ENCODE results near the gene BOD1L2. TPM values are rescaled to one million over a fixed set of nuclear protein-coding genes. Genes with fewer than 3 reads are reported as not detected.

BOD1L2 gene
- total RNA-seq, 1 experiment from 2014 or later = not detected

GRCh38 chr18:57116598-57117132 lies 30.2 kb upstream of the BOD1L2 start:
- DNase-seq (ENCODE audit: unreplicated experiment) = no peak
- CTCF ChIA-PET = interaction anchor here (0.6 kb wide), 1 partner anchor 249 kb away, joined by 4 read pairs; no protein-coding TSS in a partner anchor
- intact Hi-C loops (cut with micrococcal nuclease) = no loop called here
- TF ChIP-seq CTCF (IDR thresholded peaks at IDR 0.05; ENCODE audit: unreplicated experiment) = no peak
- POLR2A ChIA-PET = interaction anchor here (0.6 kb wide), 1 partner anchor 25 kb away, joined by 4 read pairs; no protein-coding TSS in a partner anchor
- Mint-ChIP-seq H3K4me1 (ENCODE audit: insufficient read depth, unreplicated experiment) (no peaks in the 10 kb centered on the region), H3K4me3 (ENCODE audit: unreplicated experiment) (no peak overlapping the region), H3K36me3 (ENCODE audit: insufficient read depth, unreplicated experiment) (no peaks in the 10 kb centered on the region), H3K27ac (ENCODE audit: low read depth, unreplicated experiment) (no peak overlapping the region), H3K27me3 (ENCODE audit: insufficient read depth, unreplicated experiment) (peaks cover 9% of the 10 kb centered on the region), H3K9me3 (ENCODE audit: unreplicated experiment) (no peaks in the 10 kb centered on the region)
- no TSS peak for BruUV-seq (replicated peaks)

GRCh38 chr18:57121542-57122112 lies 25.3 kb upstream of the BOD1L2 start:
- no peaks in the 10 kb centered on the region for H3K36me3 Mint-ChIP-seq (ENCODE audit: insufficient read depth, unreplicated experiment)
- intact Hi-C loops (cut with micrococcal nuclease) = no loop called here
- H3K4me1 Mint-ChIP-seq (ENCODE audit: insufficient read depth, unreplicated experiment) = no peaks in the 10 kb centered on the region
- no peaks in the 10 kb centered on the region for H3K9me3 Mint-ChIP-seq (ENCODE audit: unreplicated experiment)
- no TSS peak for BruUV-seq (replicated peaks)
- H3K4me3 Mint-ChIP-seq (ENCODE audit: unreplicated experiment) = no peak overlapping the region
- ChIA-PET POLR2A (no interaction called here), CTCF (no interaction called here)
- H3K27me3 Mint-ChIP-seq (ENCODE audit: insufficient read depth, unreplicated experiment) = peaks cover 21% of the 10 kb centered on the region
- DNase-seq (ENCODE audit: unreplicated experiment) = no peak
- H3K27ac Mint-ChIP-seq (ENCODE audit: low read depth, unreplicated experiment) = no peak overlapping the region
- TF ChIP-seq CTCF (IDR thresholded peaks at IDR 0.05; ENCODE audit: unreplicated experiment) = no peak

GRCh38 chr18:57122936-57123510 lies 23.9 kb upstream of the BOD1L2 start:
- TF ChIP-seq CTCF (IDR thresholded peaks at IDR 0.05; ENCODE audit: unreplicated experiment) = no peak
- no peak for DNase-seq (ENCODE audit: unreplicated experiment)
- H3K4me1 Mint-ChIP-seq (ENCODE audit: insufficient read depth, unreplicated experiment) = no peaks in the 10 kb centered on the region
- intact Hi-C loops (cut with micrococcal nuclease) = no loop called here
- CTCF ChIA-PET = no interaction called here
- no peaks in the 10 kb centered on the region for H3K36me3 Mint-ChIP-seq (ENCODE audit: insufficient read depth, unreplicated experiment)
- BruUV-seq (replicated peaks) = no TSS peak
- H3K27me3 Mint-ChIP-seq (ENCODE audit: insufficient read depth, unreplicated experiment) = peaks cover 26% of the 10 kb centered on the region
- H3K27ac Mint-ChIP-seq (ENCODE audit: low read depth, unreplicated experiment) = no peak overlapping the region
- H3K4me3 Mint-ChIP-seq (ENCODE audit: unreplicated experiment) = no peak overlapping the region
- H3K9me3 Mint-ChIP-seq (ENCODE audit: unreplicated experiment) = no peaks in the 10 kb centered on the region
- POLR2A ChIA-PET = no interaction called here

GRCh38 chr18:57125627-57126026 lies 21.3 kb upstream of the BOD1L2 start:
- BruUV-seq (replicated peaks) = no TSS peak
- Mint-ChIP-seq H3K4me3 (ENCODE audit: unreplicated experiment) (no peak overlapping the region), H3K27ac (ENCODE audit: low read depth, unreplicated experiment) (no peak overlapping the region), H3K9me3 (ENCODE audit: unreplicated experiment) (no peaks in the 10 kb centered on the region), H3K4me1 (ENCODE audit: insufficient read depth, unreplicated experiment) (no peaks in the 10 kb centered on the region), H3K27me3 (ENCODE audit: insufficient read depth, unreplicated experiment) (peaks cover 42% of the 10 kb centered on the region), H3K36me3 (ENCODE audit: insufficient read depth, unreplicated experiment) (no peaks in the 10 kb centered on the region)
- DNase-seq (ENCODE audit: unreplicated experiment) = no peak
- POLR2A ChIA-PET = no interaction called here
- CTCF ChIA-PET = interaction anchor here (1.1 kb wide), 1 partner anchor 320 kb away, joined by 3 read pairs; no protein-coding TSS in a partner anchor
- intact Hi-C loops (cut with micrococcal nuclease) = no loop called here
- no peak for TF ChIP-seq CTCF (IDR thresholded peaks at IDR 0.05; ENCODE audit: unreplicated experiment)
